Measurements from ENCODE around the gene NME3. TPM values are rescaled to one million over a fixed set of nuclear protein-coding genes. Genes with fewer than 3 reads are reported as not detected.
"Not testable (repeated sequence)": the region's sequence is repeated elsewhere in the genome, so short reads cannot be mapped to it uniquely, and the experiment has no call there.

The NME3 gene
- total RNA-seq, 1 donor from 2014 or later = 326 TPM

DNA sequence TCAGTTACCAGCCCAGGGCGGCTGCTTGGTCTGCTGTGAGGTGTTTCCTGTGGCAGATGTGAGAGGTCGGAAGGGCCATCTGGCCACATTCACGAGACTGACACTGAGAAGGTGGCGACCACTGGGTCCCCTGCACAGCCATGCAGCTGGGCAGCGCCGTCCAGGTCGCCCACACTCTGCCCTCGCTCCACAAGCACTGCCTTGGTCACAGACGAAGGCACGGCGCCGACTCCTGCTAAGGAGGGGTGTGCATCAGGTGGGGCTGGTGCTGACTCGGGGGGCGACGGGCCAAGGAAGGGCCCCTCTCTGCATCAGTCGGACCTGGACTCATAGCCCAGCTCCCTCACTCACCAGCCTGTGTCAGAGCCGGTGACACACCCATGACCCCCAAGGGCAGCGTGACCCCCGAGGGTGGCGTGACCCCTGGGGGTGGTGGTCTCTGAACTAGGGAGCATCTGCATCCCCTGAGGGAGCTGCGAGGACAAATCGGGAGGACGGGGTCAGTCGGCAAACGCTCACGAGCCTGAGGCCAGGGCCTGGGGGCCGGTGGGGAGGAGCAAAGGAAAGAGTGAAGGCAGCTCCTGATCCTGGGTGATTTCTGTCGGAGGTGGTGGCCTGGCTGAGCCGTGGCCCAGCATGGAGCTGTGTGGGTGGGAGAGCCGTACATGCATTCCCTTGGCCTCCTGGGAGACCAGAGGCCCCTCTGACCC is 30.4 kb downstream of the NME3 start:
- no peaks in the 10 kb centered on the region for H3K27me3 ChIP-seq
- H3K36me3 ChIP-seq = peaks cover 28 to 37% of the 10 kb centered on the region in 2 donors
- H3K4me1 ChIP-seq = no peaks in the 10 kb centered on the region
- intact Hi-C loops (cut with DNase I) = no loop called here
- H3K4me3 ChIP-seq = no peak overlapping the region
- H3K9me3 ChIP-seq = no peaks in the 10 kb centered on the region
- no peak for DNase-seq (ENCODE audit: low spot score in 2 of 2)
- no peak for TF ChIP-seq CTCF (IDR thresholded peaks at IDR 0.05)
- no peak overlapping the region for H3K27ac ChIP-seq

- H3K4me3 ChIP-seq = no peak overlapping the region
- intact Hi-C loops (cut with DNase I) = no loop called here
- H3K27me3 ChIP-seq = no peaks in the 10 kb centered on the region
- H3K4me1 ChIP-seq = no peaks in the 10 kb centered on the region
- no peak for DNase-seq (ENCODE audit: low spot score in 2 of 2)
- H3K9me3 ChIP-seq = no peaks in the 10 kb centered on the region
- peaks cover 21 to 33% of the 10 kb centered on the region in 2 donors for H3K36me3 ChIP-seq
- no peak for TF ChIP-seq CTCF (IDR thresholded peaks at IDR 0.05)
- H3K27ac ChIP-seq = no peak overlapping the region
These were observed 31.1 kb downstream of the NME3 start for GRCh38 chr16:1740234-1740633.

DNA sequence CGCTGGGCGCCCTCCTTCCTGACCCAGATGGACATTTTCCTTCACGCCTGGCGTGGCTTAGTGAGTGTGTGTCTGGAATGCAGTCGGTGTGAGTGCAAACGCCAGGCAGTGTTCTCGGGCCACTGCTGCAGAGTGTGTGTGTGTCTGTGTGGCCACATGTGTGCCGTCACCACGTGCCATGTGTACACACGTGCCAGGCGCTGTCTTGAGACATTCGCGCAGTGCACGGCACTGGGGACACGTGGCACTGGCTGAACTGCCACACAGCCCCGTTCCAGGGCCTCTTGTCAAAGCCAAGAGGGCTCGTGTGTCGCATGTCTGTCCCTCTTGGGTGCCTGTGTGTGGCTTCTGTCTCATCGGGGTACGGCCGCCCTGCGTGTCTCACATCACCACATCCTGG is 36.5 kb downstream of the NME3 start:
- Histone ChIP-seq H3K36me3 (peaks cover 34 to 39% of the 10 kb centered on the region in 2 donors), H3K27me3 (no peaks in the 10 kb centered on the region), H3K4me3 (no peak overlapping the region), H3K4me1 (no peaks in the 10 kb centered on the region), H3K27ac (no peak overlapping the region), H3K9me3 (no peaks in the 10 kb centered on the region)
- no peak for TF ChIP-seq CTCF (IDR thresholded peaks at IDR 0.05)
- intact Hi-C loops (cut with DNase I) = no loop called here
- DNase-seq (ENCODE audit: low spot score in 2 of 2) = no peak

DNA sequence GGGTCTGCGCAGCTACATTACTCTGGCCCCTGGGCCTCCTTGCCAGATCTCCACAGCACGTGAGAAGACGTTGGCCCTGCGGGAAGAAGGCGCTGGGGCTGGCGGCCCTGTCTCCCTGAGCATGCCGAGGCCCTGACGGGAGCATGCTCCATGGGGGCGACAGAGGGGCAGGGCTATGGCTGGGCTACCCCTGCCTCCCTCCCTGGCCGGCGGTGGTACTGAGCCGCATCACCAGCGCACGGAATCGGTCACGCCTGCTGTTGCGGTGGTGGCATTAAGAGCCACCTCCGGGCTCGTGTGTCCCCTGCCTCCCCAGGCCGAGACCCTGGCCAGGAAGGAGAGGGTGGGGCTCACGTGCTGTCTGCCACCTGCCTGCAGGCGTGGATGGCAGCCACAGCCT is 37.2 kb downstream of the NME3 start:
- Histone ChIP-seq H3K27me3 (no peaks in the 10 kb centered on the region), H3K9me3 (no peaks in the 10 kb centered on the region), H3K27ac (no peak overlapping the region), H3K4me3 (no peak overlapping the region), H3K4me1 (no peaks in the 10 kb centered on the region), H3K36me3 (peaks cover 40 to 45% of the 10 kb centered on the region in 2 donors)
- intact Hi-C loops (cut with DNase I) = no loop called here
- no peak for DNase-seq (ENCODE audit: low spot score in 2 of 2)
- TF ChIP-seq CTCF (IDR thresholded peaks at IDR 0.05) = no peak

DNA sequence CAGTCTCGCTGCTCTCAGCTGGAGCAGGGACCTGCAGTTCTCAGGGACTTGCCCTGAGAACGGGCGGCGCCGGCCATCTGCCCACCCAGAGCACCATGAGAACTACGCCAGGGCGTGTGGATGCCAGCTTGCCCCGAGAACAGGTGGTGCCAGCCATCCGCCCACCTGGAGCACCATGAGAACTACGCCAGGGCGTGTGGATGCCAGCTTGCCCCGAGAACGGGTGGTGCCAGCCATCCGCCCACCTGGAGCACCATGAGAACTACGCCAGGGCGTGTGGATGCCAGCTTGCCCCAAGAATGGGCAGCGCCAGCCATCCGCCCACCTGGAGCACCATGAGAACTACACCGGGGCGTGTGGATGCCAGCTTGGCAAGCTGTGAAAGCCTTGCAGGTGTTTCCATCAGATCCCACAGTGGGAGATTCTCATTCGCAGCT is 38.8 kb downstream of the NME3 start:
- H3K27me3 ChIP-seq; DNase-seq (ENCODE audit: low spot score in 2 of 2); H3K4me1 ChIP-seq; H3K27ac ChIP-seq; intact Hi-C loops (cut with DNase I); H3K4me3 ChIP-seq; H3K9me3 ChIP-seq: not testable (repeated sequence)
- H3K36me3 ChIP-seq = peaks cover 55 to 60% of the 10 kb centered on the region in 2 donors

DNA sequence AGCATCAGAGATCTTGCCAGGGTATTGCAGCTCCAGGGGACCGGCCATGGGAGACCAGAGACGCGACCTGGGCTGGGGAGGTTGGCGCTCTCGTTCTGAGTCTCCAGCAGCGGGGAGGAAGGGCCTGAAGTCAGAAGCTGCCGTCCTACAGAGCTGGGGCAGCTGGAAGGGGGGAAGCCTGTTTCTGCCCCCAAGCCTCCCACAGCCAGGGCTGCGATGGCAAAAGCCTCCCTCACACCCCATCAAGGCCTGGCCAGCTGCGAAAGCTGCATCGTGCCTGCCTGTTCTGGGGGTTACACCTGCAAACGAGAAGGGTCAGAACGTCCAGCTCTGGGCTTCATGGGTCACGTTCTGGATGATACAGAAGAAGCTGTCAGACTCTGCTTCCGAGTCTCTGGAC is 39.3 kb downstream of the NME3 start:
- H3K9me3 ChIP-seq = no peaks in the 10 kb centered on the region
- no peak for DNase-seq (ENCODE audit: low spot score in 2 of 2)
- intact Hi-C loops (cut with DNase I) = no loop called here
- TF ChIP-seq CTCF (IDR thresholded peaks at IDR 0.05) = no peak
- peaks cover 57 to 65% of the 10 kb centered on the region in 2 donors for H3K36me3 ChIP-seq
- no peaks in the 10 kb centered on the region for H3K27me3 ChIP-seq
- H3K4me3 ChIP-seq = no peak overlapping the region
- H3K27ac ChIP-seq = no peak overlapping the region
- H3K4me1 ChIP-seq = no peaks in the 10 kb centered on the region
